Hematopoietic multipotent progenitor cell (in vitro differentiated cells): ENCODE data around the gene FGF1. TPM values are rescaled to one million over a fixed set of nuclear protein-coding genes. Genes with fewer than 3 reads are reported as not detected.
A peak's percentile ranks its signal among the peaks of the same experiment; 100 is the strongest.

Experiments
- DNase-seq, 3 donors: peaks; one replicate each; pipeline ENCODE4 v3.0.0-alpha.2; 2011 to 2015; ENCODE audit warnings: low read depth in 2 of 3, low spot score in 2 of 3
- total RNA-seq: library from RNA; depleted of rRNA; stranded (reverse); fragments of >200 nt; gene quantifications from one replicate; pipeline ENCODE4 v1.2.3, GENCODE V29; 2012

Gene FGF1
- total RNA-seq, 1 donor, result not detected

GRCh38 chr5:142671801-142672200 lies 14.1 kb downstream of the FGF1 start:
- DNase-seq, result no peak

- no peak for DNase-seq
These were observed 14.6 kb downstream of the FGF1 start for GRCh38 chr5:142671266-142671665.

GRCh38 chr5:142670804-142671203 lies 15.1 kb downstream of the FGF1 start:
- DNase-seq, result no peak

GRCh38 chr5:142669477-142669876 lies 16.4 kb downstream of the FGF1 start:
- no peak for DNase-seq

- DNase-seq, result no peak
These were observed 17.6 kb downstream of the FGF1 start for GRCh38 chr5:142668336-142668735.

GRCh38 chr5:142667831-142668230 lies 18.1 kb downstream of the FGF1 start:
- DNase-seq, result no peak

GRCh38 chr5:142664636-142665035 lies 21.3 kb downstream of the FGF1 start:
- no peak for DNase-seq

- no peak for DNase-seq
These were observed 21.8 kb downstream of the FGF1 start for GRCh38 chr5:142664067-142664466.

- no peak for DNase-seq
These were observed 22.6 kb downstream of the FGF1 start for GRCh38 chr5:142663246-142663645.

- no peak for DNase-seq
These were observed 23.9 kb downstream of the FGF1 start for GRCh38 chr5:142661957-142662356.

- DNase-seq, result no peak
These were observed 24.7 kb downstream of the FGF1 start for GRCh38 chr5:142661143-142661542.

- no peak for DNase-seq
These were observed 25.2 kb downstream of the FGF1 start for GRCh38 chr5:142660731-142661130.

GRCh38 chr5:142660196-142660595 lies 25.7 kb downstream of the FGF1 start:
- no peak for DNase-seq

GRCh38 chr5:142659405-142659804 lies 26.5 kb downstream of the FGF1 start:
- DNase-seq, result no peak

GRCh38 chr5:142658278-142658677 lies 27.6 kb downstream of the FGF1 start:
- no peak for DNase-seq

- DNase-seq, result no peak
These were observed 28.4 kb downstream of the FGF1 start for GRCh38 chr5:142657446-142657845.

GRCh38 chr5:142655339-142656267 lies 30.3 kb downstream of the FGF1 start:
- peak; percentile 22 to 71 (median 51) for DNase-seq

- DNase-seq, result no peak
These were observed 31.3 kb downstream of the FGF1 start for GRCh38 chr5:142654578-142655058.

- no peak for DNase-seq
These were observed 32.6 kb downstream of the FGF1 start for GRCh38 chr5:142653321-142653720.

GRCh38 chr5:142652563-142652962 lies 33.3 kb downstream of the FGF1 start:
- DNase-seq, result no peak

- no peak for DNase-seq
These were observed 35.0 kb downstream of the FGF1 start for GRCh38 chr5:142650881-142651280.

GRCh38 chr5:142650060-142650459 lies 35.8 kb downstream of the FGF1 start:
- DNase-seq, result no peak
